Panc1 (cell line): ENCODE results near the gene SMTN. TPM values are rescaled to one million over a fixed set of nuclear protein-coding genes. Genes with fewer than 3 reads are reported as not detected.
"Not testable (repeated sequence)": the region's sequence is repeated elsewhere in the genome, so short reads cannot be mapped to it uniquely, and the experiment has no call there.

ENCODE experiments used
- ATAC-seq: fragments of 200-7000 bp; cut with Tn5 transposase; 2 replicates; pipeline ENCODE4 v1.9.1; 2020; ENCODE audit warnings: mild to moderate bottlenecking, moderate library complexity
- BruUV-seq: library from RNA; stranded (reverse); fragments of 400-500 nt; replicated peaks from 2 replicates; lab custom pipeline; 2021; lab: Mats Ljungman, UMichigan
- CTCF ChIA-PET: fragments of 300-600 bp; sonication (Branson Sonifier 250); formaldehyde crosslinking; loops from one replicate; lab custom pipeline; 2022; ENCODE audit warnings: antibody characterized with exemption; lab: Charles Lee
- POLR2A ChIA-PET: fragments of 300-600 bp; sonication (Branson Sonifier 250); formaldehyde crosslinking; loops from one replicate; lab custom pipeline; 2022; ENCODE audit warnings: antibody characterized with exemption; lab: Charles Lee
- DNase-seq: peaks from one replicate; pipeline ENCODE4 v3.0.0-alpha.2; 2010; ENCODE audit warnings: low read depth, low spot score
- H3K27ac ChIP-seq: 2 replicates; pipeline ENCODE4 v1.5.1; 2011; ENCODE audit warnings: mild to moderate bottlenecking, low read length, inconsistent platforms
- H3K27me3 ChIP-seq: fragments of 200-500 bp; sonication (Bioruptor generic); 2 replicates; pipeline ENCODE4 v1.6.0; 2014; ENCODE audit warnings: low read length, inconsistent platforms; ENCODE audit not compliant: control insufficient read depth, insufficient read depth
- H3K36me3 ChIP-seq: fragments of 200-500 bp; sonication (Bioruptor generic); 2 replicates; pipeline ENCODE4 v1.5.1; 2014; ENCODE audit warnings: inconsistent platforms, mild to moderate bottlenecking, low read length, moderate library complexity; ENCODE audit not compliant: control insufficient read depth, insufficient read depth
- H3K4me1 ChIP-seq: 2 replicates; pipeline ENCODE4 v1.5.1; 2011; ENCODE audit warnings: inconsistent platforms, mild to moderate bottlenecking, low read length, moderate library complexity; ENCODE audit not compliant: control insufficient read depth, insufficient read depth
- H3K4me3 ChIP-seq, 2 experiments: 2 replicates each; pipeline ENCODE4 v1.5.1; 2011 to 2012; ENCODE audit warnings: low read depth in 2 of 2, low read length in 2 of 2, mild to moderate bottlenecking in 2 of 2, inconsistent platforms in 1 of 2, moderate library complexity in 1 of 2
- H3K9me3 ChIP-seq: fragments of 200-500 bp; sonication (Bioruptor generic); 2 replicates; pipeline ENCODE4 v1.5.1; 2014; ENCODE audit warnings: low read depth, mild to moderate bottlenecking, inconsistent platforms, low read length, moderate library complexity; ENCODE audit not compliant: control insufficient read depth, insufficient read depth
- POLR2AphosphoS5 ChIP-seq: IDR thresholded peaks from 2 replicates; pipeline ENCODE4 v1.6.1; 2012; ENCODE audit warnings: mild to moderate bottlenecking, low read depth, low read length, moderate library complexity
- SIN3A ChIP-seq: IDR thresholded peaks from 2 replicates; pipeline ENCODE4 v1.6.1; 2012; ENCODE audit warnings: low read depth, mild to moderate bottlenecking, low read length, moderate library complexity, borderline replicate concordance; ENCODE audit not compliant: insufficient read depth
- TCF7L2 ChIP-seq: IDR thresholded peaks from 2 replicates; pipeline ENCODE4 v1.6.1; 2011; ENCODE audit warnings: mild to moderate bottlenecking, low read depth, low read length, inconsistent platforms
- in situ Hi-C: cut with HindIII; loops from 2 replicates; pipeline ENCODE4 v1.10.0; 2016; ENCODE audit warnings: low sequenced_read_pairs, low pct_unique_long_range_greater_than_20kb
- intact Hi-C: fragments of 100-400 bp; cut with micrococcal nuclease; formaldehyde crosslinking; loops from one replicate; pipeline ENCODE4 v1.10.0; 2022; ENCODE audit not compliant: unreplicated experiment
- total RNA-seq: library from RNA; stranded (reverse); gene quantifications from one replicate; pipeline ENCODE4 v1.2.1, GENCODE V29; 2021; ENCODE audit not compliant: unreplicated experiment
- TF ChIP-seq, protein P1 (sequence below): fragments of 450-650 bp; IDR thresholded peaks from 2 replicates; pipeline ENCODE4 v1.5.1; 2017; ENCODE audit warnings: mild to moderate bottlenecking
- TF ChIP-seq, protein P2 (sequence below), 2 experiments: IDR thresholded peaks; 2 replicates each; pipeline ENCODE4 v1.6.1; 2011 to 2012; ENCODE audit warnings: low read depth in 2 of 2, control low read depth in 1 of 2, low read length in 1 of 2, mild to moderate bottlenecking in 1 of 2, moderate library complexity in 1 of 2; ENCODE audit not compliant: insufficient read depth in 1 of 2

SMTN gene
- total RNA-seq, 1 experiment from 2014 or later = 71.7 TPM

DNA sequence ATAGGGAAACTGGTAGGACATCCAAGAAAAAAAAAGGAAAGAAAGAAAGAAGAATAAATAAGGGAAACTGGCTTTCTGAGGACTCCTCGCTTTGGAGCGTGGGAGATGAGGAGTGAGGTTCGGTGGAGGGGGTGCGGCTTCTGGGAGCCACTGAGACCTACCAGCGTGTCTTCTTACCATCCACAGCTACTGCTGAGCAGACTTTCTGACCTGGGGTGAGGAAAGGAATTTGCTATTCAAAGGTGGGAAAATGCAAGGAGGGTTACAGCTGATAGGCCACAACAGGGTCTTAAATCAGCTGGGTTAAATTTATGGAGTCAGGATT is 26.7 kb downstream of the SMTN start:
- in situ Hi-C loops = no loop called here
- no peak for DNase-seq
- intact Hi-C loops = no loop called here
- Histone ChIP-seq H3K9me3 (no peaks in the 10 kb centered on the region), H3K4me3 (peak overlapping the region; percentile 46 to 64), H3K27ac (peak overlapping the region; percentile 66), H3K27me3 (no peaks in the 10 kb centered on the region), H3K4me1 (no peaks in the 10 kb centered on the region; the same call in 1 of the 2 replicates), H3K36me3 (peaks cover 2% of the 10 kb centered on the region; the same call in 1 of the 2 replicates)
- ChIA-PET POLR2A (interaction anchor here (0.7 to 0.8 kb wide), 2 partner anchors 24 to 185 kb away, joined by 3 to 4 read pairs; partner anchors contain the start of gene PIK3IP1), CTCF (interaction anchor here (0.6 to 1.4 kb wide), 10 partner anchors 15 to 343 kb away, joined by 3 to 7 read pairs (median 4); partner anchors contain the start of gene PLA2G3)
- peak; percentile 20 for ATAC-seq
- no TSS peak for BruUV-seq
- TF ChIP-seq, protein P1, sequence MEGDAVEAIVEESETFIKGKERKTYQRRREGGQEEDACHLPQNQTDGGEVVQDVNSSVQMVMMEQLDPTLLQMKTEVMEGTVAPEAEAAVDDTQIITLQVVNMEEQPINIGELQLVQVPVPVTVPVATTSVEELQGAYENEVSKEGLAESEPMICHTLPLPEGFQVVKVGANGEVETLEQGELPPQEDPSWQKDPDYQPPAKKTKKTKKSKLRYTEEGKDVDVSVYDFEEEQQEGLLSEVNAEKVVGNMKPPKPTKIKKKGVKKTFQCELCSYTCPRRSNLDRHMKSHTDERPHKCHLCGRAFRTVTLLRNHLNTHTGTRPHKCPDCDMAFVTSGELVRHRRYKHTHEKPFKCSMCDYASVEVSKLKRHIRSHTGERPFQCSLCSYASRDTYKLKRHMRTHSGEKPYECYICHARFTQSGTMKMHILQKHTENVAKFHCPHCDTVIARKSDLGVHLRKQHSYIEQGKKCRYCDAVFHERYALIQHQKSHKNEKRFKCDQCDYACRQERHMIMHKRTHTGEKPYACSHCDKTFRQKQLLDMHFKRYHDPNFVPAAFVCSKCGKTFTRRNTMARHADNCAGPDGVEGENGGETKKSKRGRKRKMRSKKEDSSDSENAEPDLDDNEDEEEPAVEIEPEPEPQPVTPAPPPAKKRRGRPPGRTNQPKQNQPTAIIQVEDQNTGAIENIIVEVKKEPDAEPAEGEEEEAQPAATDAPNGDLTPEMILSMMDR = peak; percentile 63; the same call in 1 of the 2 replicates
- TF ChIP-seq TCF7L2 = no peak

DNA sequence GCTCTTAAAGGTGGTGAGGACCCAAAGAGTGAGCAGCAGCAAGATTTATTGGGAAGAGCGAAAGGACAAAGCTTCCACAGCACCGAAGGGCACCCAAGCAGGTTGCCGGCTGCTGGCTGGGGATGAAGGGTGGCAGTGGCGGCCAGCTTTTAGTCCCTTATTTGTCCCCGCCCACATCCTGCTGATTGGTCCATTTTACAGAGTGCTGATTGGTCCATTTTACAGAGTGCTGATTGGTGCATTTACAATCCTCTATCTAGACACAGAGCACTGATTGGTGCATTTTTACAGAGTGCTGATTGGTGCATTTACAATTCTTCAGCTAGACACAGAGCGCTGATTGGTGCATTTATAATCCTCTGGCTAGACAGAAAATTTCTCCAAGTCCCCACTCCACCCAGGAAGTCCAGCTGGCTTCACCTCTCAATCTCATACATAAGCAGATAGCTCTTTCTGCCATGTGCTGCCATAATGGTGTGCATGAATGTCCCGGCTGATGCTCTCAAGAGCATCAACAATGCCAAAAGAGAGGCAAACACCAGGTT is 31.5 kb downstream of the SMTN start:
- H3K36me3 ChIP-seq, BruUV-seq, H3K27me3 ChIP-seq, H3K4me1 ChIP-seq, ATAC-seq, H3K27ac ChIP-seq, intact Hi-C loops, DNase-seq, H3K4me3 ChIP-seq, POLR2A ChIA-PET, H3K9me3 ChIP-seq, in situ Hi-C loops: not testable (repeated sequence)
- CTCF ChIA-PET = interaction anchor here (0.7 kb wide), 1 partner anchor 34 kb away, joined by 3 read pairs; no protein-coding TSS in a partner anchor

DNA sequence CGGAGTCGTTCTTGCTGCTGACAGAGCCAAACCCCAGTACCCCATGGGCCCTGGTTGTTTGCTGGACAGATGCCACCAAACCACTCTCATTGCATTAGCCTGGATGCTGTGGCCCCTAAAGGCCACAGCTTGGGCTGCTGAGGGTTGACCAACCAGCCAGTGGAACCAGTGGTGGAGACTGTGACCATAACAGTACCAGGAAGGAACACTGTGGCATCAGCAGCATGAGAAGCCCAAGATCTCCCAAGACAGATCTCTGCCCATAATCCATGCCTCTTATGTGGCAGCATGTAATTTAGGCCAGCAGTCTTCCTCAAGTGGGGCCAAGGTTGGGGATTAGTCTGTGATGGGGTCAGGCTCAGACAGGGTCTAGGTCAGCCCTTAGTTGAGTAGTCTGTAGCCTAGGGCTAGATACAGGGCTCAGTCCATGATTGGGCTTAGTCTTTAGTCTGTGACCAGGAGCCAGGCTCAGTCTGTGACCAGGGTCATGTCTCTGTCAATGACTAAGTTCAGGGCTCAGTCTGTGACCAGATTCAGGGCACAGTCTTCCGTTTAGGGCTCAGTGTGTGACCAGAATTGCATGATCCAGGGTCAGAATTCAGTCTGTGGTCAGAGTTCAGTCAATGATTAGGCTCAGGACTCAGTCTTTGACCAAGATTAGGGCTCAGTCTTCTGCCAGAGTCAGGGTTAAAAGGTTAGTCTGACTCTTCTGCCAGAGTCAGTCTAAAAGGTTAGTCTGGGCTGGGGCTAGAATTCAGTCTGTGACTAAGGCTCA is 37.1 kb downstream of the SMTN start:
- no peaks in the 10 kb centered on the region for H3K36me3 ChIP-seq
- intact Hi-C loops (no loop called here), in situ Hi-C loops (no loop called here)
- BruUV-seq = no TSS peak
- no peak overlapping the region for H3K4me3 ChIP-seq
- DNase-seq (no peak), ATAC-seq (no peak)
- H3K4me1 ChIP-seq = no peaks in the 10 kb centered on the region
- no peaks in the 10 kb centered on the region for H3K9me3 ChIP-seq
- POLR2A ChIA-PET = no interaction called here
- no peak overlapping the region for H3K27ac ChIP-seq
- TF ChIP-seq, protein P1 = no peak
- TF ChIP-seq SIN3A = no peak
- TF ChIP-seq, protein P2, sequence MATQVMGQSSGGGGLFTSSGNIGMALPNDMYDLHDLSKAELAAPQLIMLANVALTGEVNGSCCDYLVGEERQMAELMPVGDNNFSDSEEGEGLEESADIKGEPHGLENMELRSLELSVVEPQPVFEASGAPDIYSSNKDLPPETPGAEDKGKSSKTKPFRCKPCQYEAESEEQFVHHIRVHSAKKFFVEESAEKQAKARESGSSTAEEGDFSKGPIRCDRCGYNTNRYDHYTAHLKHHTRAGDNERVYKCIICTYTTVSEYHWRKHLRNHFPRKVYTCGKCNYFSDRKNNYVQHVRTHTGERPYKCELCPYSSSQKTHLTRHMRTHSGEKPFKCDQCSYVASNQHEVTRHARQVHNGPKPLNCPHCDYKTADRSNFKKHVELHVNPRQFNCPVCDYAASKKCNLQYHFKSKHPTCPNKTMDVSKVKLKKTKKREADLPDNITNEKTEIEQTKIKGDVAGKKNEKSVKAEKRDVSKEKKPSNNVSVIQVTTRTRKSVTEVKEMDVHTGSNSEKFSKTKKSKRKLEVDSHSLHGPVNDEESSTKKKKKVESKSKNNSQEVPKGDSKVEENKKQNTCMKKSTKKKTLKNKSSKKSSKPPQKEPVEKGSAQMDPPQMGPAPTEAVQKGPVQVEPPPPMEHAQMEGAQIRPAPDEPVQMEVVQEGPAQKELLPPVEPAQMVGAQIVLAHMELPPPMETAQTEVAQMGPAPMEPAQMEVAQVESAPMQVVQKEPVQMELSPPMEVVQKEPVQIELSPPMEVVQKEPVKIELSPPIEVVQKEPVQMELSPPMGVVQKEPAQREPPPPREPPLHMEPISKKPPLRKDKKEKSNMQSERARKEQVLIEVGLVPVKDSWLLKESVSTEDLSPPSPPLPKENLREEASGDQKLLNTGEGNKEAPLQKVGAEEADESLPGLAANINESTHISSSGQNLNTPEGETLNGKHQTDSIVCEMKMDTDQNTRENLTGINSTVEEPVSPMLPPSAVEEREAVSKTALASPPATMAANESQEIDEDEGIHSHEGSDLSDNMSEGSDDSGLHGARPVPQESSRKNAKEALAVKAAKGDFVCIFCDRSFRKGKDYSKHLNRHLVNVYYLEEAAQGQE (IDR thresholded peaks at IDR 0.05; ENCODE audit: insufficient read depth in 1 of 2, low read depth in 2 of 2, low read length in 1 of 2) = no peak
- TF ChIP-seq TCF7L2 = no peak
- no peak for TF ChIP-seq POLR2AphosphoS5
- no peaks in the 10 kb centered on the region for H3K27me3 ChIP-seq
- CTCF ChIA-PET = no interaction called here
